HuH-7 (cell line): ENCODE measurements around the gene DRGX.
A peak's percentile ranks its signal among the peaks of the same experiment; 100 is the strongest.

Source experiments
- DNase-seq: peaks from one replicate; pipeline ENCODE4 v3.0.0; 2011; ENCODE audit warnings: low spot score

Gene DRGX

DNA sequence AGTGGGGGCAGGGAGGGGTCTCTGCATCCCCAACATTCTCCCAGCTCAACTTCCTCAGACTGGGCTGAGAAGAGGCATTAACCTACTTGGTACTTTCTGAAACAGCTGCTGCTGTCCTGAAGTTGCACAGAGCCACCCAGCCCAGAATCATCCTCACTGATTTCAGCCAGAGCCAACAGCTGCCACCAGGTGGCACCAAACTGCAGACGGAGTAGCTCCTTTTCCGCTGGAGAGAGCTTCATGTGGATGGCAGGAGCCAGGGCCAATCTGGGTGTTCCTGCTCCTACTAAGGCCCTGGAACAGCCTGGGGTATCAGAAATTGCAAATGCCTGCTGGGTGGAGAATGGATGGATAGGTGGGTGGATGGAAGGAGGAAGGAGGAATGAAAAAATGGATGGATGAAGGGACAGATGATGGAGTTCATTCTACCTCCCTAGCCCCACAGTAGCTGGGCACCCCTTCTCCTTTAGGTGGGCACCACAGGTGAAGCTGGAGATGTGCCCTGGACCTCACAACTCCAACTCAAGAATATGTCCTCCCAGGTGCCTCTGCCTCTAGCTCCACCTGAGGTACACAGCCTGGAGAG, 11.8 kb upstream of the DRGX start:
- peak; percentile 79 for DNase-seq

DNA sequence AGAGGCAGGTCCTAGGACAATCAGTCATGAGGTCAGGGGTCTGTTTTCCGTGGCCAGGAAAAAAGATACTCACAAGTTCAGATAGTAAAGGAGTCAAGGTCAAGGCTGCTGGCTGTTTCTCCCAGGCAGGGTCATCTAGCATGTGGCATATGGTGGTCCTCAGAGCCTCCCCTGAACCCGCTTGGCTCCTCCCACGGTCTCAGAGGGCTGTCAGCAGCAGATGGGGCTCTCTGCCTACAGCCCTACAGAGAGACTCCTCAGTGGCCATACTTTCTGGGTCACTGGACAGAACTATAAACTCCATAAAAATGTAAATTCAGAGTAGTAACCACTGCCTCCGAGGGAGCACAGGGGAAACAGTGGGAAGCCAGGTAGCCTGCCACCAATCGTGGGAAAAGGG, 11.3 kb upstream of the DRGX start:
- no peak for DNase-seq

DNA sequence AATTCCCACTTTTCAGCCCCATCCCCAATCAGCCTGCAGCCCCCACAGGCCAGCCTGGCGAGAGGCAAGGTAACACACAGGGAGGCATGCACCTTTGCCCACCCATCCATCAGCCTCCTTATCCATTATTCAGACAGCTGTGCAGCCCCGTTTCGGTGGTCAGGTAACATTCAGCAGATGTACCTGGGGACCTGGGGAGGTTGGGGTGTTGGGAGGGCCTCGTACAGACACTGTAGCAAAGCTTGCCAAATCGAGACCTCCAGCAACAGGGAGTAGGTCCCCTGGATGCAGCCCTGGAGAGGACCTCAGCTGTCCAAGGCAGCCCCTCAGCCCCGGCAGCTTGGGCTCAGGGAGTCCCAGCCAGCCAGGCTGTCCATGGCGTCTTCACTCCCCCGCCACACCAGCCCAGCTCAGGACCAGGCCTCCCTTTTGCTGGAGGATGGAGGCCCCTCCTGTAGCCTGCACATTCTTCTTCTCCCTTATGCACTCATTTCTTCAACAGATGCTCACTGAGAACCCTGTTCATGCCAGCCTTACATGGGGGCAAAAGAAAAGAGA, 8.5 kb upstream of the DRGX start:
- DNase-seq, result no peak

DNA sequence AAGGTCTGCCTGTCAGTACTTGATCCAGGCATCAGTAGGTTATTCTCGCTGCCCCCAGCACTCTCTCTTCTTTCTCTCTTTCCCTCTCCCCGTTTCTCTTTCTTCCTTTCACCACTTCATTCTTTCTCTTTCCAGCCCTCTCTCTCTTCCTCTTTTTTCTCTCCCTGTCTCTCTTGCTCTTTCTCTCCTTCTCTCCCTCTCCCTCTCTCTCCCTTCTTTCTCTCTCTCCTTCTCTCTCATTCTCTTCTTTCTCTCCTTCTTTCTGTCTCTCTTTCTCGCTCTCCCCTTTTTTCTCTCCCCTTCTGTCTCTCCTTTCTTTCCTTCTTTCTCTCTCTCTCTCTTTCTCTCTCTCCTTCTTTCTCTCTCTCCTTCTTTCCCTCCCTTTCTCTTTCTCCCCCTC, 7.5 kb upstream of the DRGX start:
- DNase-seq, result no peak

DNA sequence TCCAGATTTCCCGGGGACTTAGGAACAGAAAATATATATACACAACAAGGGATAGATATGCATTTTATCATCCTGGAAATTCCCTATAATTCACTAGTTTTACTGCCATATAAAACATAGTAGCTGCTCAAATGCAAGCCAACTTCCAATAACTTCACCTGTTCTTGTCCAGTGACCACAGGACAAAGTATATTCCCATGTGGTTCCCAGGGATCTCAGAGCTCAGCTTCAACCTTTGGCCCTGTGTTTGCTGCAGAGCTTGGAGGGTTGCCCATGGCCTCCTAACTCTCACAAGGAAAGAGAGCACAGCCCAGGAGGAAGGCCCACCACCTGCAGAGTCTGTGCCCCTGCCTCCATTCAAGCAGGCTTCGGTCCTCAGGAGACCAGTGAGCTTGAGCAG, 4.5 kb upstream of the DRGX start:
- DNase-seq, result no peak

DNA sequence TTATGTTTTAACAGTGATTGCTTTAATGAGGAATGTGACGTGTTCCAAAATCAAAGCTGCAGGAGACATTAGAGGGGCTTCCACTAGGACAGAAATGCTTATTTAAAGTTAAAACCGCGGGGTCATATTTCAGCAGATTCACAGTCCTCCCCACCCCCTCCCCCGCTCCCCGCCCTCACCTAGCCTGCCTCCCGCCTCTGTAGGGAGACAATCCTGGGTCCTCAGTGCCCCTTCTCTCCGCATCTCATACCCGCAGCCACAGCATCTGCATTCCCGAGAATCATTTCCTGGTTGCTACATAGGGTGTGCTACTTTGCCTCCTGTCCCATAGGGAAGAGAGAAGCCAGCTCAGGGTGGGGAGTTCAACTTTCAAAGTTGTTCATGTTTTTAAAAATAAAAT, 3.1 kb upstream of the DRGX start:
- DNase-seq, result no peak

DNA sequence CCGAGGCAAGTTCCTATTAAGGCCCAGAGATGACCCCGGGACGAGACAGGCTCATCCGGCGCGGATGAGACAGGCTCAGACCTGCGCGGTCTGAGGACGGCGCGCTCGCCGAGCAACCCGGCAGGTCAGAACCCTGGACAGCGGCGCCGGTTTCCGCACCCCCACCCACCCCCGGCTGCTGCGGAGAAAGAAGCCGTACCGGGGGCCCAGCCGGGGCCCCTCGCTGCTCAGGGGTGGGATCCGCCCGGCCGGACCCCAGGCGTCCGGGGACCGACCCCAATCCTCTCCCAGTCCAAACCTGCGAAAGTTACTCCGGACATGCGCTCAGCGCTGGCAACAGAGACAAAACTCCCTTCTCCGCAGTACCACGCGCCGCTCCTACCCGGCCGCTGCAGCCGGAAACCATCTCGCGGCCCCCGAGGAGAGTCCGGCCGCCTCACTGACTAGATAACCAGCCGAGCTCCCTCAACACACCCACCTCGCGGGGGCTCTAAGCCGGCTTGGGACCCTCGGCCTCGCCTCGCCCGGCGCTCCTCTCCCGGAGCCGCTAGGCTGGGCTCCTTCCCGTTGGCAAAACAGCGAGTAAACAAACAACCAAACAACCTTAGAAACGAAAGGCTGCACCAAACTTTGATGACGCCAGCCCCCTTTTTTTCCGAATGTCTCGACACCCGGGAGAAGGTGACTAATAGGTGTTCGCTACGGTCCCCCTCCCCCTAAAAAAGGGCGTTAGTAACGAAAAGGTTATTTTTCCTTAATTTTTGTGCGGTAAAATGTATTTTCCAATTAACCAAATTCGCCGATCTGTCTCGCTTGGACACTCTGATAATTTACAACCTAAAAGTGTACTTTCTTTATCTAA, 2.3 kb upstream of the DRGX start:
- no peak for DNase-seq

DNA sequence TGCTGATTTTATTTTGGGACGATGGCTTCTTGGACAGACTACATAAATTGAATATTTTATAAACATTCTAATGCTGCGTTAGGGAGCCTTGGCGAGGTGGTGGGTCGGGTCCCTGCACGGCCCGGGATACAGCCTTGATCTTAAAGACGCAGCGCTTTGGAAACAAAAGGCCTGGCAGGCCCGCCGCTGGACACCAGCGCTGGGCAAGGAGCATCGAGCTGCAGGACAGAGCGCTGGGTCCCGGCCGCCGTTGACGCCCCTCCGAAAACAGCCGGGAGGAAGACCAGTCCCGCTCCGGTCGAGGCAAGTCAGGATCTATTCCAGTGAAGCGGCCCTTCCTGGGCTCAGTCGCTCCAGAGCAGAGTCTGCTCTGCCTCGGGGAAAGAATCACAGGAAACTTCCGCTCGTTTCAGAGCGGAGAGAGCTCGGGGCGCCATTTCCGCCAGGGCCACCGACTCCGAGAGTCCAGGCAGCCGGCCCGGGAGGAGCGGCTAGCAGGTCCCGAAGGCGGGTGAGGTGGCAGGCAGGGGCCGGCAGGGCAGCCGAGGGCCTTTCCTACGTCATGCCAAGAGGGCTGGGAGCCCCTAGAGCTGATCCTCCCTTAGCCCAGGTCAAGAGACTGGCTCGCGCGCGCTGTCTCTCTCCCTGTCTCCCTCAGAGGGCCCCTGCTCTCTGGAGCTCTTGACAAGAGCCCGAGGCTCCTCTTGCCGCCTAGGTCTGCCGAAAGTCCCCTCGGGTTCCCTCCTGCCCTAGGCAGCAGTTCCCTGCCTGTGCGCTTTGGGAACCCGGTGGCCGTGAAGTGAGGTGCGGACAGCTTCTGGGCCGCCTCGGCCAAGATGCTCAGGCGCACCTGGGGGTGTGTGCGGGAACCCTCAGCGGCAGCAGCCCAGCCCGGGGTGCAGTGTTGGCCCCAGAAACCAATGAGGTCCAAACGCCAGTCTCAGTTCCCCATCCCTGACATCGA, 1.4 kb upstream of the DRGX start:
- no peak for DNase-seq

DNA sequence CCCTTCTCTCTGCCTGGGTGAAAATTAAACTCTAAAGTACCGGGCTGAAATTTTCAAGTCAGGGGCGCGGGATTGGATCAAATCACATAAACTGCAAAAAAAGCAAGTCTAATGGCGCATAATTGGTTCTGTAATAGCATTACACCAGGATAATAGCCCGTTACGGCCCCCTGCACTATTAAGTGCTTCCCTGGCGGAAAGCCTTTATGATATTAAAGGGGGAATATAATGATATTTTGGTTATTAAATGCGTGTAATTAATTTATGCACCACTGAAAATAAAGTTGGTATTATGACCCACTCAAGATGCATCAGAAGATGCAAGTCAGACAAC, 744 bp upstream of the DRGX start:
- no peak for DNase-seq

DNA sequence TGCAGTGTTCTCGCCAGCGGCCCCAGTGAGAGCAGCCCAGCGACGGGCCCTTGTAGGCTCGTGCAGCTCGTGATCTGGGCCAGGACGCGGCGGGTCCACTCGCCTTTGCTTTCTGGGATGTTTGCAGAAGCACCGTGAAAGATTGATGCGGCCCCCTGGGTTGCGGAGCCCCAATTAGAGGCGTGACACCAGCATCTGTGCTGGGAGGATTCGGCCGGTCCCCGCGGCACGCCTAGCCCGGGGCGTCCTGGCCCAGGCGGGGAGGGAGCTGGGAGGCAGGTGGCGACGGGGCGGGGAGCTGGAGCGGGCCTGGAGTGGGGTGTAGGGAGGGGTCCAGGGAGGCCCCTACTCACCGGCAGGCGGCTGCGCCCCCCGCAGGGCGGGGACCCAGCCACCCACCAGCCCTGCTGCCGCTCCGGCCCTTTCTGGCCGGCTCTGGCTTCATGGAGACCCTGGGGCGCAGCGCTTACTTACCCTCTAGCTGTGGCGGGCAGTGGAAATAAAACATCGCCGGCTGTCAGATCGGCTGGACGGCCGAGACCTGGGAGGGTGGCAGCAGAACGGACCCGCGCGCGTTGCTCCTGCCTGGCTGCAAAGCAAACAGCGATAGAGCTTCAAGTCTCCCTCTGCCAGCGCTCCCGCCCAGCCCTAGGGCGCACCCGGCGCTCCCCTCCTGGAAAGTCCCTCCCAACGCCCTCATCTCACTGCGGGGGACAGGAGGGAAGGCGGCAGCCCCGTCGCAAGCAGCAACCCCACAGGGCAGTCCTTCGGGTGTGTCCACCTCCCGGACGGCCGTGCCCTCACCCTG, 752 bp downstream of the DRGX start:
- DNase-seq, result no peak

DNA sequence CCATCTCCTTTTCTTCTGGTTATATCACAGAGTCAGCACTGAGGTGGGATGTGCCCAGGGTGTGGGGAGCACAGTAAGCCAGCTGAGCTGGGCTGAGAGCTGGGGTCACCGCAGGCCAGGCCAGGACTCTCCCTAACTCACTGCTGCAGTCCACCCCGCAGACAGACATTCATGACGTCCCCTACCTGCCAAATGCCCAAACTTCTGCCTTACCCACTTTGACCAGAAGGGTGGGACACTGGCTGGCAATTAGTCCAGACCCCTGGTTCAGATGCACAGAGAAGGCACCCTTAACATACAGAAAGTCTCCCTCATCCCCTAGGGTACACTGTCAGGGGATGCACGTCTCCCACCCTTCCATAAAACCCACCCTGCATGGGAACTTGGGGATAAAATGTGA, 2.1 kb downstream of the DRGX start:
- DNase-seq, result no peak

DNA sequence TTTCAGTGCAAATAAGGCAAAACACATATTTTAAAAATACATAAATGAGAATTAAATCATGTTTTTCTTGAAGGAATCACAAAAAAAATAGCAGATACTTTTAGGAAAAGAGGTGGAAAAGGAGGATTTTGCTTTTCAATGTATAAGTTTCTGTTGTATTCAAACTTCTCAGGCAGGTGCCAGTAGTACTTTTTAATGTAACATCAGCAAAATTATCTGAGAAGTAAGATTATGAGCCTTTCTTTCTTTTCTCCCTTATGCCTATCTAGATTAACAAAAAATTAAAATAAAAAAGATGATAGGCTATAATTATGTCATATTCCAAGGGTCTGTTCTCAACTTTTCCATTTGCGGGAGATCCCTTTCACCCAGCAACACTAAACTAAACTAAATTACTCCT, 2.6 kb downstream of the DRGX start:
- DNase-seq, result no peak

DNA sequence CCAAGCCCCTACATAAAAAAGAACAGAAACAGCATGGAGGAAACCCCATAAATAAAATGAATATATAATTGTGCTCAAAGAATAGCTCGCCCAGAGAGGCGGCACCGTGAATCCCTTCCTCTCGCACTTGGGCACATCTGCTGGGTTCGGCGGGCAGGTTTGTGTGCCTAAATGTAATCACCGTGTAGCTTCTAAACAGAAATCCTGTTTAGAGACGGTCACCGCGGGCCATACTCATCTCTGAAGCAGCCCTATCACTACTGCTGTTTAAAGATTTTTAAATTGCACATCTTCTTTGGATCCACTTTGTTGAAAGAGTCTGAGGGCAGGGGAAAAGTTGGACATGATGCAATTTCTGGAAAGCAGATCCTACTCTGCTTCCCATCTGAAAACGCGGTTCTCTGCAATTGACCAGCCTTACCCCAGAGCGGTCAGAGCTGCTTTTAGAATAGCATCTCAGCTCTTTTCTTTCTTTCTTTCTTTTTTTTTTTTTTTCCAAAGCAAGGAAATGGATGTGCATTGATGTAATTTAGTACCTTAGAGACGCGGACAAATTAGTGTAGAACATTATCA, 6.4 kb downstream of the DRGX start:
- DNase-seq, result no peak

DNA sequence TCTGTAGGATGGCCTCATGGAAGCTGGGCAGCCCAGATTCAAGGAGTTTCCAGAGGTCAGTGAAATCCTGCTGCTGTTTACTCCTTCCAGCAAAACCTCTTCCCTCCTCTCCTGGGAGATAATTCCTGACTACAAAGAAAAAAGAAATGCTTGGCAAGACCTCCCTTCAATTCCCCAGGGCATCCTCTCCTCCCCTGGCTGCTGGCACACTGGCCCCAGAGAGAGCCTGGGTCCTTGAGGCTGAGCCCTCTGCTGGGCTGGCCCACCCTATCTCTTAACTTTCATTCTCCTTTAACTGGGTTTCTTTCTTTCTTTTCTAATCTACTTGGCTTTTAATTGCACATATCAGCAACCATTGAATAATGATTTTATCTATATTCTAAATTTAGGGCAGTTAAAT, 7.7 kb downstream of the DRGX start:
- no peak for DNase-seq

DNA sequence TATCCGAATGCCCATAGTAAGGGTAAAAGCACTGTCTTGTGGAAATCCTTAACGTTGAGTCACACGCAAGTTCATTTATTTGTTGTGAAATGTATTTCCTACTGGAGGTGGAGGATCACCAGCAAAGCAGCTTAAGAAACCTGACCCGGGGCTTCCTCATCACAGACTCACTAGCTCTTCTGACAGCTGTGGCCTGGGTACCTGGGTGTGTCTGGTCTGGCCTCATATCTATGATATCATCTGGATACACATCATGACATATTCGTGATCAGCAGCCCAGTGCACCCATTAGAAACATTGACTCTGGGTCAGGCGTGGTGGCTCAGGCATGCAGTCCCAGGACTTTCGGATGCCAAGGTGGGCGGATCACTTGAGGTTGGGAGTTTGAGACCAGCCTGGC, 8.8 kb downstream of the DRGX start:
- DNase-seq, result no peak

DNA sequence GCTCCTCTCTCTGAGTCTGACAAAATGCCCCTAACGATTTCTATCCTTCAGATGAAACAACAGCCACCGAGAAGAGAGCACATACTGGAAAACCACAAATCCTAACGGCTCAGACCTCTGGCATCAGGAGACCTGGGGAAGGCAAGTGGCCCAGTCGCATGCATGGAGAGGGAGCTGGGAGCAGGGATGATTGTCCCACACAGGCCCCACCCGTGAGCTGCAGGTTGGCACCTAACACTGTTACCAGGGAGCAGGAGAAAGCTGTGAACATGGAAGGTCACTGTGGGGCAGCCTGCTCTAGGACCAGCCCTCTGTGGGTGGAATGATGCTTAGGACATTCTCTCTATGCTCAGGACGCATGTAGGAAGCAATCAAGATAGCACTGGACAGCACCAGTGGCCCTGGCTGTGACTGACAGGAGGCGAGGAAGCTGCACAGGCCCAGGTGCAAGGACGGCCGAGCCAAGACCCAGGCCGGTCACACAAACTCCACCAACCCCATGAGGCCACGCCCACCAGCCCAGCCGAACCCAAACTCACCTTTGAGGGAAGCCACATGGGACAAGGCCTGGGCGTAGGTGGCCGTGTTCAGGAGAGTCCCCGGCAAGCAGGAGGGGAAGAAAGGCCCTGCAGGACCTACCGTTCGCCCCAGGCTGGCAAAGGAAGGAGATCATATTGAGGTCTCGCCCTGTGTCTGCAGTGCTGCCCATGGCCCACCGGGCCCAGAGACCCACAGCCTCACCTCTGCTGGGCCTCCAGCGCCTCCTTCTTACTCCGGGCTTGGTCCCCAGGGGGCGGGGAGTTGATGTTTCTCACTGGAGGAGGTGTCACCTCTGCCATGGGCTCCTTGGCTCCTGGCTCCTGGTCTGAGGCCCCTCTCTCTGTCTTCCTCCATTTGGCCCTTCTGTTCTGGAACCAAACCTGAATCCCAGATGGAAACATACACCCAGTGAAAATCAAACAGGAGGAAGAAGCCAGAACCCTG, 9.7 kb downstream of the DRGX start:
- no peak for DNase-seq

DNA sequence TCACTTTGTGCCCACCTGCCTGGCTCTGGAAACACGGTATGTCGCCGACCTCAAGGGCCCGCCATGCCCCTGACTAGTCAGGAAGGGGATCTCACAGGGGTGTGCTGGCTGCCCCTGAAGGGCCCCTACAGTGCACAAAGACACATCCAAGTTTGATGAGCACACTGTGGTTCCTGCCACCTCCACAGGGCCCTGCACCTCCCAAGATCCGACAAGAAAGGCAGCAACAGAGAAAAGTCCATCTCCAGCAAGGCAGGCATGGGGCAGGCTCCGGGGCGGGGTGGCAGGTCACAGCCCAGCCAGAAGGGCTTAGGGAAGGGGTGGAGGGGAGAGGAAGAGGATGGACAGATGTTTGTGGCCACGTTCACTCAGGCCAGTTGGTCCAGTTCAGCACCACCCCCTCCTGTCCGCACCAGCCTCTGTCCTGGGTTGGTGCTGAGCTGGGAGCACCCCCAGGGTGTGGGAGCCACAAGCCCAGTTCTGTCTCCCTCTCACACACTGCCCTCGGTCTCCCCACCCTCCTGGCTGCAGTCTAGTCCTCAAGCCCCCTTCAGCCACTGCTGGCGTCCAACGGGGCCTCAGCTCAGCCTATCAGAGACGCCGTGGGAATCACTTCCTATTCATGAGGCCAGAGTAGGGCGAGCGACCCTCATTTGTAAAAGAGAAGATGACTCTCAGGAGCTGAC, 11.5 kb downstream of the DRGX start:
- no peak for DNase-seq

DNA sequence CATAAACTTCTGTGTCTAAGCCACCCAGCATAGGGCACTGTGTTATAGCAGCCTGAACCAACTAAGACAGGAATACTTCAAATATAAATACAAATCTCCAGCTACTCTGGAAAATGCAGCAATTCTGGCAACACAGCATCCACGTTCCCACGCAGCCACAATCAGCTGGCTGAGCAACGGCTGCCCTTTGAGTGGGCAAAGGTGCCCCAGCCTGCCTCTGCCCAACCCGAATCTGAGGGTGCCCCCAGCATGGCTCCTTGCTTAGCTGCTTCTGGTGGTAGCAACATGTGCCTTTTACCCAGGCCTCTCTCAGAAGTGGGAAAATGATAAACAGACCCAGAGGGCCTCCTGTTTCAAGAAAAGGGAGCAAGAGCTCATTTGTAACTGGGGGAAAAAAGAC, 12.0 kb downstream of the DRGX start:
- no peak for DNase-seq

DNA sequence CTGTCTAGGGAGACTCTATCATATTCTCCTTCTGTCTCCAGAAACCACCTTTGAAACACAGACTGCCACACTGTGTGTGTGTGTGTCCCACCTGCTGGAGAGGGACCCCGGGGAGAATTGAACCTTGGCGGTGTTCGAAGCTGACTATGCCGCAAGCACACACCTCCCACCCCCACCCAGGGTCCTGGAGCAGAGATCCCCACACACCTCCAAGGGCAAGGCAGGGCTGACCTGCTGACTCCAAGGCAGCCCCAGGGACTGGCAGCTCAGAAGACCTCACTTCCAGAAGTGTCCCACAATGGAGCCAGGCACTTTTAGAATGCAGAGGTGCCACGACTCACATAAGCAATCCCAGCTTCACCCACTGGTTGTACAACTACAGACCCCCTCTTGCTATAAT, 13.1 kb downstream of the DRGX start:
- DNase-seq, result no peak

DNA sequence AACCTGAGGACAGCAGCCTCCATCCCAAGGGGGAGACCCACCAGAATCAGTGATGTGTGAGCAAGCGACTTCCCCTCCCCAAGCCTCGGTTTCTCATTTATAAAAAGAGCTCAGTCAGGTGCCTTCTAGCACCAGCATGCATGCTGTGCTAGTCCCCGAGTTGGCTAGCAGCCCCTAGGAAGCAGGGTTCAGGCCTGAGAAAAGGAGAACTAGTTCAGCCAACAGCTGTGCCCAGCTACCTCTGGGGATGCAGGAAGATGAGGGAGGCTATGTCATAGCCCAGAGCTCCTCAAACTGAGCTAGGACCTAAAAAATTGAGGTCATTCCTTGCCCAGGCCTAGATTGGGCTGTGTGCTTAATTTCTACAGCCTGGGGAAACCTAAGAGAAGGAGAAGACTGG, 13.7 kb downstream of the DRGX start:
- no peak for DNase-seq
